ENCODE data around the gene SNX13.

Gene SNX13

DNA sequence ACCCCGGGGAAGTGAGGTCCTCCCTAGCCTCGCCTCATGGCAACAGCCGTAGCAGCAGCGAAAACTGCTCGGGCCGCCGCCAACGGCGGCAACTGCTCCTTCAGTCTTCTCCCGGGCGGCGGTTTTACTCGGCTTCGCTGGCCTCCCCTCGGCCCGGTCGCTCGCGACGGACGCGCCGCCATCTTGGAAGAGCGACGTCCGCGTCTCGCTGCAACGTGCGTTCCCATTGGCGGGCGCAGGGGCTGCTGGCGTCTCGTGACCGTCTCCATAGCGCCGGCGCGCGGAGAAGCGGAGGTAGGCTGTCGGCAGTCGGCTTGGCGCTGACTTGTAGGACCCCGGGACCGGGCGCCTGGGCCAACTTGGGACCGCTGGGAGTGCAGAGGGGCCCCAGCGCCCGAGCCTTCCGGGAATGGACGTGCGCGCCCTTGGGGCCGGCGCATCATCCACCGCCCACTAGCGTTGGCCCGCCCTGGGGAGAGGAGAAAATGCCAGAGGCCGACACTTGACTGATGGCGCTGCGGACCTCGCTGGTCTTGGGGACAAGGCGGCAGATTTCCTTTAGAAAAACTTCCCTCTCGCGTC lies at the start of gene SNX13:
Gene SNX13 (minus strand): TSS at position 193 of the 582 bp plus-strand sequence. CDS start 199 bp downstream, outside the sequence.
- DNase-seq (ENCODE audit: low read depth in 3 of 3) = peak; percentile 80 to 81 (median 81)

- no peak for DNase-seq (ENCODE audit: low read depth in 3 of 3)
These were observed 49.3 kb upstream of the SNX13 start for GRCh38 chr7:17989546-17989945.

- no peak for DNase-seq (ENCODE audit: low read depth in 3 of 3)
These were observed 48.6 kb upstream of the SNX13 start for GRCh38 chr7:17988858-17989257.

- DNase-seq (ENCODE audit: low read depth in 3 of 3) = no peak
These were observed 47.8 kb upstream of the SNX13 start for GRCh38 chr7:17988141-17988540.

GRCh38 chr7:17986851-17987250 lies 46.6 kb upstream of the SNX13 start:
- no peak for DNase-seq (ENCODE audit: low read depth in 3 of 3)

- DNase-seq (ENCODE audit: low read depth in 3 of 3) = no peak
These were observed 45.4 kb upstream of the SNX13 start for GRCh38 chr7:17985473-17986239.

- no peak for DNase-seq (ENCODE audit: low read depth in 3 of 3)
These were observed 44.0 kb upstream of the SNX13 start for GRCh38 chr7:17984288-17984687.

DNA sequence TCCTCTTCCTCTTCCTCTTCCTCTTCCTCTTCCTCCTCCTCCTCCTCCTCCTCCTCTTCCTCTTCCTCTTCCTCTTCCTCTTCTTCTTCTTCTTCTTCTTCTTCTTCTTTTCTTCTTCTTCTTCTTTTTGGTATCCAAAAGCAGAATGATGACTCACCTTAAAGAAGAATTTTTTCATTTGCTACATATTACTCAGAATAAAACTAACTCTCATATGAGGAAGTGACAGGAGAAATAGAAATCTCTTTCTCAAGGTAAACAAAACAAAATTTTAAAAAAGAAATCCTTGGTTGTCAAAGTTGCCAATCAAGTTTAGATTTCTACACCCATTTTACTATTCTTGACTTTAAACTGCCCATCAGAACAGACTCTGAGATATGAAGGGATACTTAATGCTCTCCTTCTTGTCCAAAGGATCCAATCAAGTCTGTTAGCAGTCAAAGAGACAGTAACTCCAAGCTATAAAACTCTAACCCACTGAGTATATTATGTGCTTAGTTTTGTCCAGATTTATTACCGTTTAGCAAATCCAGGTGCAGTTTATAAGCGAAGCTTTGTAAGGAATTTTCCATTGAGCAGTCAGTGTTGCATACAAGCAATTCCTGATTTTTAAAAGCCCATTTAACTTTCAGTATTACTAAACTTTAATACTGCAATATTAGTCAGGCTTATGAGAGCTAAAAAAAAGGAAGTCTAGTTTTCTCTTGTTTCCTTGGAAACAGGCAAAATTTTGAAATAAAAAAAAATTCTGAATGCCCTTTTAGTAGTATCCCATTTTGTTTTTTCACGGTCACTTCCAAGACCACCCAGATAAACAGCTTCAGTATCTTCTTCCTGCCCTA lies 43.1 kb upstream of the SNX13 start:
- DNase-seq (ENCODE audit: low read depth in 3 of 3) = no peak

GRCh38 chr7:17976952-17977351 lies 36.7 kb upstream of the SNX13 start:
- DNase-seq (ENCODE audit: low read depth in 3 of 3) = no peak

- DNase-seq (ENCODE audit: low read depth in 3 of 3) = no peak
These were observed 31.1 kb upstream of the SNX13 start for GRCh38 chr7:17971411-17971810.

DNA sequence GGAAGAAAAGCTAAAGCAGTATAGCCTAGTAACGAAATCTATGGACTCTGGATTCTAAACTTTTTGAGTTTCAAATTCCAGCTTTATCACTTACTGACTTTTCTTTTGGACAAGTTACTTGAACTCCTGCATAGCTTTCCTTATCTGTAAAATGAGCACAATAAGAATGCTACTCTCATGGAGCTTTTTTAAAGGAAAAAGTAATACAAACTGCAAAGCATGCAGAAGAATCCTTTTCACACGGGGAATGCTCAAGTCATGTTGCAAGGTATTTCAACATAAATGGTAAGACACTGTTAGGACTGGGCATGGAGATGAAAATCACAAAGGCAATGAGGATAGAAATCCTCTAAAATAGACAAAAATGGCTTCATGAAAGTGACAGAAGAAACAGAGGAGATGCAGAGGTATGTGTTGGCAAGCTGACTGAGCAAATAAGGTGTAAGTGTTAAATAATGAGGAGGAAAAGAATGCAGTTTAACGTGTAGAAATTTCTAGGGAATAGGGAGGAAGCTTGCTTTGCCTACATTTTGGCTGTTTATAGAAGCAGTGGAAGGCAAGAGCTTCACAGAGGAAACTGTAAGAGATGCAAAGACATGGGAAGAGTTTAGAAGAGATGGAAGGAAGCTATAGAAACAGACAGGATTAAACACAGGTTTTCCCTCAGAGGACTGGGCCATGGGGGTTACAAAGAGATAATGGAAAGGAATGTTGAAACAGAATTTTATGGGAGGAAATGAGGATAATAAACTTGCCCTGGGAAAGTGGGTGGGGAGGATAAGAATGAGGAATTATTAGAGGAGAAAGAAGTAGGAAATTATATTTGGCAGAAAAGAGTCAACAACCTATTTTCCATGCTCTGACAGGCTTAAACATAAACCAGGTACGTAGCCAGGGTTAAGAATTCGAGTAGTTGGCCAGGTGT lies 28.8 kb upstream of the SNX13 start:
- DNase-seq (ENCODE audit: low read depth in 3 of 3) = no peak

GRCh38 chr7:17966706-17967105 lies 26.4 kb upstream of the SNX13 start:
- DNase-seq (ENCODE audit: low read depth in 3 of 3) = no peak

GRCh38 chr7:17965603-17966002 lies 25.3 kb upstream of the SNX13 start:
- no peak for DNase-seq (ENCODE audit: low read depth in 3 of 3)

DNA sequence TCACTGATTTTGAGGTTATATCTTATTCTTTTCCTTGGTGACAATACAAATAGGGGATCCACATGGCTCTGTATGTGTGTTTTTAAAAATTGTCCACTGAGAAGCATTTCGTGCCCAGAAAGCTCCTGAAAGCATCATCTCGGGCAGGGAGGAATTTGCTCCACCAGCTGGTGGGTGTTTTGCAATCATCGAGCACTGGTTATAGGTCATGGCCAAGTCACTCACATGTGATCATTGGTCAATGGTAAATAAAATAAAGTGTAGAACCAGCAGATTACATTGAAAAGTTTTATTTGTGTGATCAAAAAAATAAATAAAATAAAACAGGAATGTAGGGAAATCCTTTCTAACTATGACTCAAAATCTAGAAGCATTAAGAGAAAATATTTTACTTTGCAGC lies 23.0 kb upstream of the SNX13 start:
- DNase-seq (ENCODE audit: low read depth in 3 of 3) = no peak

DNA sequence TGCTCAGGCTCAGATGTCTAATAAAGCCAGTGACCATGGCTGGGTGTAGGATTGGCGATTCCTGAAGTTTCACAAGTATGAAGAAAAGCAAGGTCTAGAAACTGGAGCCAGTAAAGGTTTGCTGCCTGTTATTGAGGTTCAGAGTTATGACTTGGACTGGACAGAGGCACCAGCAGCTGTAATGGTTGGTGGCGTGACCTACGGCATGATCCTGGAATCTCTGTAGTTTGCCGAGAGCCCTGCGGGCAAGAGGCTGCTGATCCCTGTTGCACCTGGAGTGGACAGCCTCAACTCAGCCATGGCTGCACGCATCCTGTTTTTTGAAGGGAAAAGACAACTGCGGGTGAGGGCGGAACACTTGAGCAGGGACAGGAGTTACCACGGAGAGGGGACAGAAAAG lies 22.4 kb upstream of the SNX13 start:
- no peak for DNase-seq (ENCODE audit: low read depth in 3 of 3)

- DNase-seq (ENCODE audit: low read depth in 3 of 3) = no peak
These were observed 17.6 kb upstream of the SNX13 start for GRCh38 chr7:17957871-17958270.

DNA sequence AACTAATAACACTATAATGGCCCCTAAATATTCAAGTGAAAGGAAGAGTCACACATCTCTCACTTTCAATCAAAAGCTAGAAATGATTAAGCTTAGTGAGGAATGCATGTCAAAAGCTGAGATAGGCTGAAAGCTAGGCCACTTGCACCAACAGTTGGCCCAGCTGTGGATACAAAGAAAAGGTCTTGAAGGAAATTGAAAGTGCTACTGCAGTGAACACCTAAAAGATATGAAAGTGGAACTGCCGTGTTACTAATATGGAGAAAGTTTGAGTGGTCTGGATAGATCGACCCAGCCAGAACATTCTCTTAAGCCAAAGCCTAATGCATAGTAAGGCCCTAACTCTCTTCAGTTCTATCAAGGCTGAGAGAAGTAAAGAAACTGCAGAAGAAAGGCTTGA lies 12.1 kb upstream of the SNX13 start:
- peak in 1 of 3 donors; percentile 10 for DNase-seq (ENCODE audit: low read depth in 3 of 3)

DNA sequence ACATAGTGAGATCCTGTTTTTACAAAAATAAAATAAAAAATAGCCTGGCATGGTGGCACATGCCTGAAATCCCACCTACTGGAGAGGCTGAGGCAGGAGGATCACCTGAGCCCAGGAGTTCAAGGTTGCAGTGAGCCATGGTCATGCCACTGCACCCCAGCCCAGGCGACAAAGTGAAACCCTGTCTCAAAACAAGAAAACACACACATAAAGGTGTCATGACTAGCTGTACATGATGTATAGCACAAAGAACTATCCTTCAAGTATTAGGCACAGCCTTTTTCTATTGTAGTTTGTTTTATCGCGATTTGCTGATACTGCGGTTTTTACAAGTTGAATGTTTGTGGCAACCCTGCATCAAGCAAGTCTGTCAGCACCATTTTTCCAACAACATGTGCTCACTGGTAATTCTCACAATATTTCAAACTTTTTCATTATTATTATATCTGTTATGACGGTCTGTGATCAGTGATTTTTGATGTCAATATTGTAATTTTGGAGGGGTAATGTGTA lies 11.5 kb upstream of the SNX13 start:
- no peak for DNase-seq (ENCODE audit: low read depth in 3 of 3)

DNA sequence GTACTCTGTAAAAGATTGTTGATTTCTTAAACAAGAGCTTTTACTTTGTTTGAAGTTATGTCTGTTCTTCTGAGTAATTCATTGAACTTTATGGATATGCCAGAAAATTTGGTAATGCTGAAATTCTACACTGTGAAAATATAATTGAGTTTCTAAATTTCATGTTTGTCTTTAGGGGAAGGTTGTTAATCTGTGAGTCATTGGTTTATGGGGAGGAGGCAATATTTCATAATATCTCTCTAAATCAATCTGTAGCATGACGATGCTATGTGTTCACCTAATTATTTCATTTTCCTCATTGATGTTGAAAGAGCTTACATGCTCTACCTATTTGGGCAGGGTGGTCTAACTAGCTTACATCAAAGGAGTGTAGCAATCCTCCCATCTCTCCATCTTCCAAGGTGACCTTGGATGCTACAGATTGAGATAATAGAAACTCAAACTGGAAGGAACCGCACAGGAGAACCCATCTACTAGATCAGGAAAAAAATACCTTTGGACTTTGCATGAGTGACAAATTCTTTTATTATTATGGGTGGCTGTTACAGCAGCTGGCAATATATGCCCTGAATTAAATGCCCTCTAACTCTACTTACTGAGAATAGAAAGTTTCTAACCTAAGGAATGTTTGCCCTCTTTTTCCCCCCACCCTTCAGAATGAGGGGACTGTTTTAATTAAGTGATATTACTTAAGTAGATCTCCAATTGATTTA lies 8.4 kb upstream of the SNX13 start:
- no peak for DNase-seq (ENCODE audit: low read depth in 3 of 3)

- no peak for DNase-seq (ENCODE audit: low read depth in 3 of 3)
These were observed 7.3 kb upstream of the SNX13 start for GRCh38 chr7:17947620-17948019.

DNA sequence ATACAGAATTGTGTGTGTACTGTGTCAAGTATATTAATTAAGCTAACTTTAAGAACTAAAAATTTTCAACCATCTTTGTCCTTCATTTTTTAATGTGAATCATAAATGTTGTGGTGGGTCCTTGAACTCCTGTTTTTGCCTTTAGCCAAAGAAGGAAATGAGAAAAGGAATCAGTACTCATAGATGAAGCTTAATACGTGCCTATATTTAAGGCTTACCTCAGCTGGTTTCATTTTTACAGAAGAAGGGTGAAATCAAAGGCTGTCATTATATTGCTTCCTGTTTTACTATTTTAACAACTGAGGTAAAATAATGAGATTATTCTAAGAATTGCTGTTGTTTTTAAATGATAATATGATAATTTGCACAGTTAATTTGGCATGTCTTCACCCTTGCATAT lies 6.3 kb upstream of the SNX13 start:
- no peak for DNase-seq (ENCODE audit: low read depth in 3 of 3)
